ENCODE data around the gene NKX1-1.
"Not testable (repeated sequence)": the region's sequence is repeated elsewhere in the genome, so short reads cannot be mapped to it uniquely, and the experiment has no call there.

DNA sequence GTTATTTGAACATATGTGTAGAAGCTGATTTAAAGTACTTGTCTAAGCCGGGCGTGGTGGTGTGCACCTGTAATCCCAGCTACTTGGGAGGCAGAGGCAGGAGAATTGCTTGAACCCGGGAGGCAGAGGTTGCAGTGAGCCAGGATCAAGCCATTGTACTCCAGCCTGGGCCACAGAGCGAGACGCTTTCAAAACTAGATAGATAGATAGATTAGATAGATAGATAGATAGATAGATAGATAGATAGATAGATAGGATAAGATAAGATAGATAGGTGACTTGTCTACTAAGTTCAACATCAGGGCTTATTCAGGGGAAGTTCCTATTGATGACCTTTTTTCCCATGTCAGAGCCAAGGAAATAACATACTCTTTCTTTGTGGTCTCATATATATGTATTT lies 12.9 kb downstream of the NKX1-1 start:
- not testable (repeated sequence) for TF ChIP-seq SUZ12 (IDR thresholded peaks at IDR 0.05; ENCODE audit: extremely low read depth, insufficient read depth, insufficient read length); YY1 (IDR thresholded peaks at IDR 0.05; ENCODE audit: insufficient read depth, insufficient read length)
